WTC11 (cell line): ENCODE results near the gene VMAC. TPM values are rescaled to one million over a fixed set of nuclear protein-coding genes. Genes with fewer than 3 reads are reported as not detected.

Experiments
- ATAC-seq: fragments of 200-7000 bp; cut with Tn5 transposase; 2 replicates; pipeline ENCODE4 v1.10.0; 2021; ENCODE audit warnings: mild to moderate bottlenecking, moderate library complexity
- CTCF ChIA-PET: fragments of 300-600 bp; sonication (Branson Sonifier 250); formaldehyde crosslinking; loops from one replicate; lab custom pipeline; 2021; ENCODE audit warnings: antibody characterized with exemption; lab: Charles Lee
- POLR2A ChIA-PET: fragments of 350-600 bp; sonication (Branson Sonifier 250); formaldehyde crosslinking; loops from one replicate; lab custom pipeline; 2021; ENCODE audit warnings: antibody characterized with exemption; lab: Charles Lee
- DNase-seq: peaks from one replicate; pipeline ENCODE4 v3.0.0; 2021; ENCODE audit warnings: low spot score
- H3K27ac Mint-ChIP-seq: 2 replicates; pipeline ENCODE4 v1.8.0; 2021; ENCODE audit warnings: mixed read lengths
- H3K27me3 Mint-ChIP-seq: 2 replicates; pipeline ENCODE4 v1.8.0; 2021; ENCODE audit warnings: low read depth, mild to moderate bottlenecking, moderate library complexity, mixed read lengths
- H3K36me3 Mint-ChIP-seq: 2 replicates; pipeline ENCODE4 v1.8.0; 2021; ENCODE audit warnings: mixed read lengths
- H3K4me1 Mint-ChIP-seq: 2 replicates; pipeline ENCODE4 v1.8.0; 2022; ENCODE audit warnings: mixed read lengths
- H3K4me3 Mint-ChIP-seq: 2 replicates; pipeline ENCODE4 v1.8.0; 2021; ENCODE audit warnings: mild to moderate bottlenecking, moderate library complexity, mixed read lengths
- H3K9me3 Mint-ChIP-seq: 2 replicates; pipeline ENCODE4 v1.8.0; 2021; ENCODE audit warnings: mixed read lengths
- FOXK1 ChIP-seq: sonication (generic); formaldehyde crosslinking; IDR thresholded peaks from 2 replicates; pipeline ENCODE4 v1.8.0; 2022; ENCODE audit warnings: mild to moderate bottlenecking, moderate library complexity, missing genetic modification reagents
- GRHL2 ChIP-seq: fragments of 250-450 bp; sonication (Bioruptor Pico); IDR thresholded peaks from 2 replicates; pipeline ENCODE4 v1.8.0; 2022; ENCODE audit warnings: mild to moderate bottlenecking, moderate library complexity; ENCODE audit not compliant: insufficient replicate concordance, severe bottlenecking
- NFYB ChIP-seq: sonication (generic); formaldehyde crosslinking; conservative IDR thresholded peaks from 2 replicates; pipeline ENCODE4 v1.8.0; 2022; ENCODE audit warnings: low read depth, missing genetic modification reagents
- TCF7 ChIP-seq: sonication (generic); formaldehyde crosslinking; IDR thresholded peaks from 2 replicates; pipeline ENCODE4 v1.8.0; 2022; ENCODE audit warnings: mild to moderate bottlenecking, low read depth, missing genetic modification reagents, moderate library complexity
- TEAD4 ChIP-seq: sonication (generic); formaldehyde crosslinking; IDR thresholded peaks from 2 replicates; pipeline ENCODE4 v1.8.0; 2022; ENCODE audit warnings: mild to moderate bottlenecking, missing genetic modification reagents
- ZNF263 ChIP-seq: sonication (generic); formaldehyde crosslinking; IDR thresholded peaks from 2 replicates; pipeline ENCODE4 v1.8.1; 2022; ENCODE audit warnings: low read depth, mild to moderate bottlenecking, moderate library complexity, missing genetic modification reagents
- total RNA-seq: library from RNA; stranded (reverse); gene quantifications from 3 replicates; pipeline ENCODE4 v1.2.3, GENCODE V29; 2021
- TF ChIP-seq, protein P1 (sequence below): fragments of 250-450 bp; sonication (Bioruptor Pico); IDR thresholded peaks from 2 replicates; pipeline ENCODE4 v1.9.0; 2021; ENCODE audit warnings: moderate library complexity, mild to moderate bottlenecking, inconsistent platforms, borderline replicate concordance
- TF ChIP-seq, protein P2 (sequence below): sonication (generic); formaldehyde crosslinking; IDR thresholded peaks from 2 replicates; pipeline ENCODE4 v1.8.0; 2022; ENCODE audit warnings: mild to moderate bottlenecking, missing genetic modification reagents
- TF ChIP-seq, protein P3 (sequence below): sonication (generic); formaldehyde crosslinking; IDR thresholded peaks from 2 replicates; pipeline ENCODE4 v1.8.0; 2022; ENCODE audit warnings: mild to moderate bottlenecking, missing genetic modification reagents
- TF ChIP-seq, protein P4 (sequence below): fragments of 250-450 bp; sonication (Bioruptor Pico); IDR thresholded peaks from 2 replicates; pipeline ENCODE4 v1.9.0; 2021; ENCODE audit warnings: mild to moderate bottlenecking
- TF ChIP-seq, protein P5 (sequence below): sonication (generic); formaldehyde crosslinking; IDR thresholded peaks from 2 replicates; pipeline ENCODE4 v1.8.1; 2023; ENCODE audit warnings: mild to moderate bottlenecking, missing genetic modification reagents, moderate library complexity
- TF ChIP-seq, protein P6 (sequence below): fragments of 250-450 bp; sonication (Bioruptor Pico); conservative IDR thresholded peaks from 2 replicates; pipeline ENCODE4 v1.9.0; 2021; ENCODE audit warnings: mild to moderate bottlenecking
- TF ChIP-seq, protein P7 (sequence below): sonication (generic); formaldehyde crosslinking; IDR thresholded peaks from 2 replicates; pipeline ENCODE4 v1.8.0; 2022; ENCODE audit warnings: missing genetic modification reagents

Gene VMAC
- total RNA-seq, 1 experiment from 2014 or later = 2.5 TPM

DNA sequence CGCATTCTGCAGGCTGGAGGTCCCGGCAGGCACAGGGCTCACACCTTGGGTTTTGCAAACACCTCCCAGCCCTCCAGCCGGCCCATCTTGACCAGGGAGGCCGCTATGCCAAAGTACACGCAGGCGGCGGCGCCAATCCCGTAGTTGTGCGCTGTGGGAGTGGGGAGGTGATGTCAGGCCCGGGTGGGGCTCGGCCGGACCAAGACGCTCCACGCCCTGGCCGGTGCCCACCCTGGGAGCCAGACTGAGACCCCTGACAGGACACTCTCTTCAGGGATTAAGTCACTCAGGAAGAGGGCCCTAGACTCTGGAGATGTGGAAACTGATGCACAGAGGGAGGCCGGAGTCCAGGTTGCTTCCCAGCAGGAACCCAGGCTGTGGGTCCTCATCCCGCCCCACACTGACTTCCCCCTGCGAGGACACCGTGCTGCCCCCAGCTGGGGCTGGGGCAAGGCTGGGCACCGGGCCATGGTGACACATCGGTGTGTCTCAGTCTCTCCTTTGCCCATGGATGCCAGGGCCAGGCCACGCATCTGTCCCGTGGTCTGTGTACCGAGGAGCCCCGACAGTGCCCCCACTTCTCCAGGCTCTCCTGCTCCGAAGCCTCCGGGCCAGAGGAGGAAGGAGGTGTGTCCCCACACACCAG lies 9.8 kb upstream of the VMAC start:
- no peak overlapping the region for H3K27ac Mint-ChIP-seq
- no peaks in the 10 kb centered on the region for H3K9me3 Mint-ChIP-seq
- TF ChIP-seq, protein P1, sequence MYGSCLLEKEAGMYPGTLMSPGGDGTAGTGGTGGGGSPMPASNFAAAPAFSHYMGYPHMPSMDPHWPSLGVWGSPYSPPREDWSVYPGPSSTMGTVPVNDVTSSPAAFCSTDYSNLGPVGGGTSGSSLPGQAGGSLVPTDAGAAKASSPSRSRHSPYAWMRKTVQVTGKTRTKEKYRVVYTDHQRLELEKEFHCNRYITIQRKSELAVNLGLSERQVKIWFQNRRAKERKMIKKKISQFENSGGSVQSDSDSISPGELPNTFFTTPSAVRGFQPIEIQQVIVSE (CRISPR knock-in tag) = no peak
- TF ChIP-seq ZNF263 (CRISPR knock-in tag) (no peak), GRHL2 (CRISPR knock-in tag) (no peak), FOXK1 (CRISPR knock-in tag) (no peak), NFYB (CRISPR knock-in tag) (no peak), TEAD4 (no peak)
- TF ChIP-seq, protein P2, sequence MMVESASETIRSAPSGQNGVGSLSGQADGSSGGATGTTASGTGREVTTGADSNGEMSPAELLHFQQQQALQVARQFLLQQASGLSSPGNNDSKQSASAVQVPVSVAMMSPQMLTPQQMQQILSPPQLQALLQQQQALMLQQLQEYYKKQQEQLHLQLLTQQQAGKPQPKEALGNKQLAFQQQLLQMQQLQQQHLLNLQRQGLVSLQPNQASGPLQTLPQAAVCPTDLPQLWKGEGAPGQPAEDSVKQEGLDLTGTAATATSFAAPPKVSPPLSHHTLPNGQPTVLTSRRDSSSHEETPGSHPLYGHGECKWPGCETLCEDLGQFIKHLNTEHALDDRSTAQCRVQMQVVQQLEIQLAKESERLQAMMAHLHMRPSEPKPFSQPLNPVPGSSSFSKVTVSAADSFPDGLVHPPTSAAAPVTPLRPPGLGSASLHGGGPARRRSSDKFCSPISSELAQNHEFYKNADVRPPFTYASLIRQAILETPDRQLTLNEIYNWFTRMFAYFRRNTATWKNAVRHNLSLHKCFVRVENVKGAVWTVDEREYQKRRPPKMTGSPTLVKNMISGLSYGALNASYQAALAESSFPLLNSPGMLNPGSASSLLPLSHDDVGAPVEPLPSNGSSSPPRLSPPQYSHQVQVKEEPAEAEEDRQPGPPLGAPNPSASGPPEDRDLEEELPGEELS (CRISPR knock-in tag) = no peak
- TF ChIP-seq, protein P3, sequence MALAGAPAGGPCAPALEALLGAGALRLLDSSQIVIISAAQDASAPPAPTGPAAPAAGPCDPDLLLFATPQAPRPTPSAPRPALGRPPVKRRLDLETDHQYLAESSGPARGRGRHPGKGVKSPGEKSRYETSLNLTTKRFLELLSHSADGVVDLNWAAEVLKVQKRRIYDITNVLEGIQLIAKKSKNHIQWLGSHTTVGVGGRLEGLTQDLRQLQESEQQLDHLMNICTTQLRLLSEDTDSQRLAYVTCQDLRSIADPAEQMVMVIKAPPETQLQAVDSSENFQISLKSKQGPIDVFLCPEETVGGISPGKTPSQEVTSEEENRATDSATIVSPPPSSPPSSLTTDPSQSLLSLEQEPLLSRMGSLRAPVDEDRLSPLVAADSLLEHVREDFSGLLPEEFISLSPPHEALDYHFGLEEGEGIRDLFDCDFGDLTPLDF (CRISPR knock-in tag) = no peak
- TF ChIP-seq, protein P4, sequence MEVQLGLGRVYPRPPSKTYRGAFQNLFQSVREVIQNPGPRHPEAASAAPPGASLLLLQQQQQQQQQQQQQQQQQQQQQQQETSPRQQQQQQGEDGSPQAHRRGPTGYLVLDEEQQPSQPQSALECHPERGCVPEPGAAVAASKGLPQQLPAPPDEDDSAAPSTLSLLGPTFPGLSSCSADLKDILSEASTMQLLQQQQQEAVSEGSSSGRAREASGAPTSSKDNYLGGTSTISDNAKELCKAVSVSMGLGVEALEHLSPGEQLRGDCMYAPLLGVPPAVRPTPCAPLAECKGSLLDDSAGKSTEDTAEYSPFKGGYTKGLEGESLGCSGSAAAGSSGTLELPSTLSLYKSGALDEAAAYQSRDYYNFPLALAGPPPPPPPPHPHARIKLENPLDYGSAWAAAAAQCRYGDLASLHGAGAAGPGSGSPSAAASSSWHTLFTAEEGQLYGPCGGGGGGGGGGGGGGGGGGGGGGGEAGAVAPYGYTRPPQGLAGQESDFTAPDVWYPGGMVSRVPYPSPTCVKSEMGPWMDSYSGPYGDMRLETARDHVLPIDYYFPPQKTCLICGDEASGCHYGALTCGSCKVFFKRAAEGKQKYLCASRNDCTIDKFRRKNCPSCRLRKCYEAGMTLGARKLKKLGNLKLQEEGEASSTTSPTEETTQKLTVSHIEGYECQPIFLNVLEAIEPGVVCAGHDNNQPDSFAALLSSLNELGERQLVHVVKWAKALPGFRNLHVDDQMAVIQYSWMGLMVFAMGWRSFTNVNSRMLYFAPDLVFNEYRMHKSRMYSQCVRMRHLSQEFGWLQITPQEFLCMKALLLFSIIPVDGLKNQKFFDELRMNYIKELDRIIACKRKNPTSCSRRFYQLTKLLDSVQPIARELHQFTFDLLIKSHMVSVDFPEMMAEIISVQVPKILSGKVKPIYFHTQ (CRISPR knock-in tag) = no peak
- TF ChIP-seq, protein P5, sequence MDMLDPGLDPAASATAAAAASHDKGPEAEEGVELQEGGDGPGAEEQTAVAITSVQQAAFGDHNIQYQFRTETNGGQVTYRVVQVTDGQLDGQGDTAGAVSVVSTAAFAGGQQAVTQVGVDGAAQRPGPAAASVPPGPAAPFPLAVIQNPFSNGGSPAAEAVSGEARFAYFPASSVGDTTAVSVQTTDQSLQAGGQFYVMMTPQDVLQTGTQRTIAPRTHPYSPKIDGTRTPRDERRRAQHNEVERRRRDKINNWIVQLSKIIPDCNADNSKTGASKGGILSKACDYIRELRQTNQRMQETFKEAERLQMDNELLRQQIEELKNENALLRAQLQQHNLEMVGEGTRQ (CRISPR knock-in tag) = no peak
- TF ChIP-seq, protein P6, sequence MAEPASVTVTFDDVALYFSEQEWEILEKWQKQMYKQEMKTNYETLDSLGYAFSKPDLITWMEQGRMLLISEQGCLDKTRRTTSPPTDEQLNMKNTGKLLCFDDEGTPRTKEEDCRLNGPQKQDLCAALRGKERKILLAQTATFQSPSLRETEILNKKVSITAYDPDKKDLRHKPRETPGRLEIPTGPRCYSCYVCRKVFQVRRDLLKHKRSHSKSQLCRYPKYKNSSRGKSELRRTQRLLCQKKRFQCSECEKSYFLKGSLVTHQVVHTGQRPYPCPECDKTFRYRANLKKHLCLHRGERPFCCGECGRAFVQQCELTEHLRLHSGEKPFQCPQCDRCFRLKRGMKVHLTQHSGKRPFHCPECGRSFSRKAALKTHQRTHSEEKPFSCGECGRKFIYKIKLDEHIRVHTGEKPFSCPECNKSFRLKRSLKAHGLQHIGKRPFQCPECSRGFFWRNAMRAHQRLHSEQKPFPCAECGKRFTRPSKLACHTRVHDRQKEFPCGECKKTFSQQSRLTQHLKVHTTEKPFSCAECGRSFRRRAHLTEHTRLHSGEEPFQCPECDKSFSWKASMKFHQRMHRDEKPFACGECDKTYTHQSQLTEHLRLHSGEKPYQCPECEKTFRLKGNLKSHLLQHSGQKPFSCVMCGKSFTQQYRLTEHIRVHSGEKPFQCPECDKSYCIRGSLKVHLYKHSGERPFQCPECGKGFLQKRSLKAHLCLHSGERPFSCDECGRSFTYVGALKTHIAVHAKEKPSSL (CRISPR knock-in tag) = no peak
- no peak overlapping the region for H3K4me3 Mint-ChIP-seq
- 0 out of 2 replicates have a peak, but pooled peaks cover 3% of the 10 kb centered on the region for H3K4me1 Mint-ChIP-seq
- peaks cover under 1% of the 10 kb centered on the region for H3K36me3 Mint-ChIP-seq
- ATAC-seq = no peak
- no peak for DNase-seq
- ChIA-PET CTCF (no interaction called here), POLR2A (no interaction called here)
- H3K27me3 Mint-ChIP-seq = peaks cover 9% of the 10 kb centered on the region

DNA sequence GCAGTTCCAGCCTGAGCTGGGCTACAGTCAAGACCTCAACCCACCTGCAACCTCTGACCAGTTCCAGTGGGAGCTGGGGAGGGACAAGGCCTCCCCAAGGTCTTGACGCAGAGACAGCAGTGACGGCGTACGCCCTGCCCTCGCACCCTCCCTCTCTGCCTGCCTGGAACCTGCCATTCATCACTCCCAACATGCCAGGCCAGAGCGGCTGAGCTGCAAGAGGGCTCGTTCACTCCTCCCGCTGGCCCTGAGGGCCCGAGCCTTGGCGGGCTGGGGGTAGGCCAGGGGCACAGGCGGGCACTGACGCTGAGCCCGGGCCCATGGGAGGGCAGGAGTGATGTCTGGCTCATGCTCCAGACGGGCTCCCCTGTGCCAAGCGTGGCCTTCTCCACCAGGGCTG lies 9.3 kb upstream of the VMAC start:
- CTCF ChIA-PET = no interaction called here
- POLR2A ChIA-PET = no interaction called here
- peaks cover 6% of the 10 kb centered on the region for H3K36me3 Mint-ChIP-seq
- H3K4me1 Mint-ChIP-seq = 0 out of 2 replicates have a peak, but pooled peaks cover 3% of the 10 kb centered on the region
- H3K9me3 Mint-ChIP-seq = no peaks in the 10 kb centered on the region
- no peak for ATAC-seq
- DNase-seq = no peak
- peaks cover 9% of the 10 kb centered on the region for H3K27me3 Mint-ChIP-seq
- no peak overlapping the region for H3K27ac Mint-ChIP-seq
- TF ChIP-seq, protein P7, sequence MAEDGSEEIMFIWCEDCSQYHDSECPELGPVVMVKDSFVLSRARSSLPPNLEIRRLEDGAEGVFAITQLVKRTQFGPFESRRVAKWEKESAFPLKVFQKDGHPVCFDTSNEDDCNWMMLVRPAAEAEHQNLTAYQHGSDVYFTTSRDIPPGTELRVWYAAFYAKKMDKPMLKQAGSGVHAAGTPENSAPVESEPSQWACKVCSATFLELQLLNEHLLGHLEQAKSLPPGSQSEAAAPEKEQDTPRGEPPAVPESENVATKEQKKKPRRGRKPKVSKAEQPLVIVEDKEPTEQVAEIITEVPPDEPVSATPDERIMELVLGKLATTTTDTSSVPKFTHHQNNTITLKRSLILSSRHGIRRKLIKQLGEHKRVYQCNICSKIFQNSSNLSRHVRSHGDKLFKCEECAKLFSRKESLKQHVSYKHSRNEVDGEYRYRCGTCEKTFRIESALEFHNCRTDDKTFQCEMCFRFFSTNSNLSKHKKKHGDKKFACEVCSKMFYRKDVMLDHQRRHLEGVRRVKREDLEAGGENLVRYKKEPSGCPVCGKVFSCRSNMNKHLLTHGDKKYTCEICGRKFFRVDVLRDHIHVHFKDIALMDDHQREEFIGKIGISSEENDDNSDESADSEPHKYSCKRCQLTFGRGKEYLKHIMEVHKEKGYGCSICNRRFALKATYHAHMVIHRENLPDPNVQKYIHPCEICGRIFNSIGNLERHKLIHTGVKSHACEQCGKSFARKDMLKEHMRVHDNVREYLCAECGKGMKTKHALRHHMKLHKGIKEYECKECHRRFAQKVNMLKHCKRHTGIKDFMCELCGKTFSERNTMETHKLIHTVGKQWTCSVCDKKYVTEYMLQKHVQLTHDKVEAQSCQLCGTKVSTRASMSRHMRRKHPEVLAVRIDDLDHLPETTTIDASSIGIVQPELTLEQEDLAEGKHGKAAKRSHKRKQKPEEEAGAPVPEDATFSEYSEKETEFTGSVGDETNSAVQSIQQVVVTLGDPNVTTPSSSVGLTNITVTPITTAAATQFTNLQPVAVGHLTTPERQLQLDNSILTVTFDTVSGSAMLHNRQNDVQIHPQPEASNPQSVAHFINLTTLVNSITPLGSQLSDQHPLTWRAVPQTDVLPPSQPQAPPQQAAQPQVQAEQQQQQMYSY = no peak
- no peak for TF ChIP-seq TCF7
- no peak overlapping the region for H3K4me3 Mint-ChIP-seq
